Activated T-cell treated with anti-CD3 and anti-CD28 coated beads, Interleukin-2, amount 50 U/mL, for 48 hours (primary cell): ENCODE measurements around the gene SMCR8.
"Not testable (repeated sequence)": the region's sequence is repeated elsewhere in the genome, so short reads cannot be mapped to it uniquely, and the experiment has no call there.

ENCODE experiments used
- DNase-seq, 2 experiments: peaks; one replicate each; pipeline ENCODE4 v3.0.0-alpha.2; 2020

The SMCR8 gene

GRCh38 chr17:18314731-18315561, at the start of gene SMCR8, which contains the start of gene TOP3A:
Gene SMCR8 (plus strand): TSS chr17:18315293. CDS start chr17:18315790, 497 bp downstream.
Gene TOP3A (minus strand): TSS chr17:18314994. CDS start chr17:18314778, 216 bp downstream.
- DNase-seq = peak; percentile 97 to 98

DNA sequence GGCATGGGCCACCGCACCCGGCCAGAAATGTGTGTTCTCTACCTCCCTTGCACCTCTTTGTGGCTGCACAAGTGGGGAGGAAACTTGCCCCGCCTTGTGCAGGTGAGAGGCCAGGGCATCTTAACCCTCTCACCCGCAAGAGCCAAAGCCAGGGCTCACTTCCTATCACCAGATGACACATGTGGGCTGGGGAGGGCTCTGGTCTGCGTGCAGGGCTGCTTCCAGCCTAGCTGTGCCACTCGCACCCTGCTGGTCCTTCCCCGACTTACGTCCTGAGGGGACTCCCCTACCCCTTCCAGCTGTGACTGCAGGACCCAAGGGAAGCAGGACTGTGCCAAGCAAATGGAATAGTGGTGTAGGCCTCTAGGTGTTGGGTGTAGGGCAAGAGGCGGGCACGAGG, 47.7 kb upstream of the SMCR8 start:
- DNase-seq = no peak

DNA sequence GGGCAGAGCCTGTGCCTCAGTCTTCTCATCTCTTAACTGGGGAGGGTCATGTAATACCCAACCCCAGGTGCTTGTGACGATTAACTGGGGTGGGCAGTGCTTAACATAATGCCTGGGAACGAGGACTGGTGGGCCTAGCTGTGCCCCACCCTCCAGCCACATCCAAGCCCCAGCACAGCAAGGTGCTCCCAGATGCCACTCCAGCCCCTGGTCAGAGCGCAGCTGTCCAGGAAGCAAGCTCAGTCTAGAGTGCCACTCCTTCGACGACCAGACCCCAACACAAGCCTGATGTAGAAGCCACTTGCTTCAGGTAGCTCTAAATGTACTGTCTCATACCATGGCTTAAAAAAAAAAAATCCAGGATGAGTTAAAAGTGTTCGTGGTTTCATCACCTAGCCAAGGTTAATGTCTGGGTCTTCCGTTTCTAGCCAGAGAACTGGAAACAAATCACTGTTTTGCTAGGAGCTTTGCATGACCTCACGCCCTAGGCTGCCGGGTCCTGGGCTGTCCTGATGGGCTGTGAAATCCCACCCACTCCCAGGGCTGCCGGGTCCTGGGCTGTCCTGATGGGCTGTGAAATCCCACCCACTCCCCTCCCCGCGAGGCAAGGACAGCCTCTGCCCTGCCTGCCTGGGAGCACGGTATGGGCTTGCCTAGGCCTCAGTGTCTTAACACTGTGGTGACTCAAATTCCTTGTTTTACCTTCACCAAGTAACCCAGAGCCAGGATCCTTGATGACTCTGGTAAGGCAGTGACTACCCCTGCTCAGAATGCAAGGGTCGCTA, 47.0 kb upstream of the SMCR8 start:
- DNase-seq = peak in 1 of 2 experiments; percentile 32

- no peak for DNase-seq
Measured at GRCh38 chr17:18270046-18270931, 44.8 kb upstream of the SMCR8 start.

GRCh38 chr17:18277076-18277475, 38.0 kb upstream of the SMCR8 start:
- DNase-seq = no peak

DNA sequence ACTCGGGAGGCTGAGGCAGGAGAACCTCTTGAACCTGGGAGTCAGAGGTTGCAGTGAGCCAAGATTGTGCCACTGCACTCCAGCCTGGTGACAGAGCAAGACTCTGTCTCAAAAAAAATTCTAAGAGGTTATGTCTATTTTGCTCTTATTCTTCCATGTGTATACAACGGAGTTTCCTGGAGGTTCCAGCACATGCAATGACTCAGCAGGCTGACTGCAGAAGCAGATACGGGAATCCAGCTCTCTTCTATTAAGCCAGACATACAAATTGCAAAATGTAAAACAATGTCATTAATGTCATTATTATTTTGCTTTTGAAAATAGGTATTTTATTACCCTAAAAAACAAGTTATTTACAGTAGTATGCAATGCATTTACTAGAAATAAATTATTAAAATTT, 36.2 kb upstream of the SMCR8 start:
- DNase-seq = no peak

DNA sequence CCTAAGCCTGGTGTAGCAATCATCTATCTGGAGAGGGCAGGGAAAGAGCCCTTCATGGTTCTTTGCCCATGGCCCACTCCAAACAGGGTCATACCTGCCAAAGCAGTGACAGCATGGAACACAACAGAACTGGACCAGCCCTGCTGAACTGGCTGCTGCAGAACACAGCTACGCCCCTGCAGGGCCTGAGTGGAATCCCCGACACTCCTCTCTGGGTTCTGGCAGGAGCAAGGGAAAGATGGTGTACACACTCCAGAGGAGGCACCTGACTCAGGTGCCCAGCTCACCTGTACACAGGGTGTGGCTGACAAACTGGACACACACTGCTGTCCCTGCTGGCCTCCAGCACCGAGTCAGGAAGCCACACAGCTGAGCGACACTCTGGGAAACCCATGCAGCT, 34.8 kb upstream of the SMCR8 start:
- DNase-seq = no peak

- DNase-seq = no peak
Measured at GRCh38 chr17:18280766-18281371, 34.2 kb upstream of the SMCR8 start.

- DNase-seq = no peak
Measured at GRCh38 chr17:18281788-18282187, 33.3 kb upstream of the SMCR8 start.

GRCh38 chr17:18285296-18285695, 29.8 kb upstream of the SMCR8 start:
- DNase-seq = no peak

- DNase-seq = no peak
Measured at GRCh38 chr17:18291718-18292540, 23.2 kb upstream of the SMCR8 start.

- DNase-seq = not testable (repeated sequence)
Measured at GRCh38 chr17:18298061-18298460, 17.0 kb upstream of the SMCR8 start.

GRCh38 chr17:18300725-18301480, 14.2 kb upstream of the SMCR8 start:
- no peak for DNase-seq

GRCh38 chr17:18303206-18303605, 11.9 kb upstream of the SMCR8 start:
- not testable (repeated sequence) for DNase-seq

DNA sequence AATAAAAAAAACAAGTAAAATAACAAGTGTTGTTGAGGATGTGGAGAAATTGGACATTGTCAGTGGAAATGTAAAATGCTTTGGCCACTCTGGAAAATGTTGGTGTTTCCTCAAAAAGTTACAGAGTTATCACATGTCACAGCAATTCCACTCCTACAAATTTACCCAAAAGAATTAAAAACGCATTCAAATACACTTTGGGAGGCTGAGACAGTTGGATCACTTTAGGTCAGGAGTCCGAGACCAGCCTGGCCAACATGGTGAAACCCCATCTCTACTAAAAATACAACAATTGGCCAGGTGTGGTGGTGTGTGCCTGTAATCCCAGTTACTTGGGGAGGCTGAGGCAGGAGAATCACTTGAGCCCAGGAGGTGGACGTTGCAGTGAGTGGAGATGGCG, 5.9 kb upstream of the SMCR8 start:
- no peak for DNase-seq

DNA sequence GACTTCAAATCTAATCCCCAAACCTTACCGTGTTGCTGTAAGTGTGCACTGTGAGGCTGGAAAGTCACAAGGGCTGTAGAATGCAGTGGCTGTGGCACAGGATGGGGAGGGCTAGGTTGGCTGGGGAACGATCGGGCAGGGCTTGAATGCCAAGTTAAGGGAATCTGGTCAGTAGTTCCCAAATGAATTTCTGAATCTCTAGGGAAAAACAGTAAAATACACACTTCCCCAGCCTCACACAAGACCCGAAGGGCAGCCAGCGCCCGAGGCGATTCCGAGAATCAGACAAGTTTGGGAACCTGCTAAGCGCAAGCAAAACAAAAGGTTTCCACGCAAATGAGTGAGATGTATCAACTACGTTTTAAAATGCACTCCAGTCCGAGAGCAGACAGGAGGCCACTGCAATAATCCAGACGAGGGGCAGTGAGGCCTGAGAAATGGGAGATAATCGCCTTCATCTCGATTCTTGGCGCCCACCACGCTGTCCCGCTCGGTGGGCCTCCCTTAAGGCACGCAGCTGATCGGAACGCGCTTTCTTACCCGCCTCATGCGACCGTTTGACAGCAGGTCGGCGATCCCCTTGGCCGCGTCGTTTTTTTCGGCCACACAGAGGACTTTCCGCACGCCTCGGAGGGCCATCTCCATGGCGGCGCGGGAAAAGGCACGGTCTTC, 898 bp upstream of the SMCR8 start:
- DNase-seq = peak in 1 of 2 experiments; percentile 35

GRCh38 chr17:18315562-18315922, 449 bp downstream of the SMCR8 start:
- DNase-seq = no peak

- no peak for DNase-seq
Measured at GRCh38 chr17:18315961-18316360, 868 bp downstream of the SMCR8 start.

DNA sequence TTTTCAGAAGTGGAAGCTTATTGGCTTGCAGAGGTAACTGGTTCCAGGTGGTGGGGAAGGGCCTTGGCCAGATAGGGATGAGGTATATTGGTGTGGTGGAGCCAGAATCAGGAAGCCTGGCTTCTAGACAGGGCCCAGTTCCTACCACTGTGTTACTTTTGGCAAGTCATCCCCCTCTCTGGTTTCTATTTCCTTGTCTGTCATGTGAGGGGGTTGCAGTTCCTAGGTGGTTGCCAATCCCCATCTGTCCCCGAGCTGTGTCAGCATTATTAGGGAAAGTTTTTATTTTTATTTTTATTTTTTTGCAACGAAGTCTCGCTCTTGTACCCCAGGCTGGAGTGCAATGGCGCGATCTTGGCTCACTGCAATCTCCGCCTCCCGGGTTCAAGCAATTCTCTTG, 3.0 kb downstream of the SMCR8 start:
- no peak for DNase-seq

DNA sequence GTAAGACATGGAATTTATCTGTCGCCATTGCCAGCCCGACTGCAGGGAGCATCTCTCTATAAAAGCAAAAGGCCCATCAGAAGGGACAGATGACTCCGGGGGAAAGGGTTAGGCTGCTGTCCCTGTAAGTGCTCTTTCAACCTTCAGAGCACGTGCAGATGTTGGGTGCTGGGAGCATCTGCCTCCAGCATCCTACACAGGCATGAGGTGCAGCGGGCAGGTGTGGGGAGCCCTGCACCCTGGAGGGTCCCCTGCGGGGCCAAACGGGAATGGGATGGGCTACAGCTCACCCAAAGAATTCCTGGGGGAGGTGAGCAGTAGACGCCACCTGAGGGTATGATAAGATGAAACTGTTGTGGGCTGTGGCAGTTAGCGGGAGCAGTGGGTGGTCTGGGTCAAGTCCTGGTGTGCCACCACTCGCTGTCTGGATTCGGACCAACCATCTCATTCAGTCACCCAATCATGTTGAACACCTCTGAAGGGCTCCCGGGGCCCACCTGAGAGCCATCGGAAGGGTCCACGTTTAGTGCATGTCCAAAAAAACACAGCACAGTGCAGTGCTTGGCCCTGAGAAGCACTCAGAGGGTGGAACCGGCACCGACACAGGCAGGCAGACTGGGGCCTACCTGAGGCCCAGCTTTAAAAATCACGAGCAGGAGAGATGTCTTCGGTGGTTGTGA, 3.8 kb downstream of the SMCR8 start:
- DNase-seq = no peak
